Rectal smooth muscle tissue (tissue), 1 donor: ENCODE data around the gene ERBB4.

Source experiments
- H3K27ac ChIP-seq: one replicate; pipeline ENCODE4 v1.7.0; 2013; ENCODE audit warnings: low read depth, low read length, inconsistent platforms
- H3K27me3 ChIP-seq: one replicate; pipeline ENCODE4 v1.7.0; 2013; ENCODE audit warnings: low read length; ENCODE audit not compliant: control insufficient read depth, insufficient read depth
- H3K36me3 ChIP-seq: one replicate; pipeline ENCODE4 v1.7.0; 2013; ENCODE audit warnings: low read length; ENCODE audit not compliant: control insufficient read depth, insufficient read depth
- H3K4me1 ChIP-seq: one replicate; pipeline ENCODE4 v1.7.0; 2013; ENCODE audit warnings: low read length; ENCODE audit not compliant: control insufficient read depth, insufficient read depth
- H3K4me3 ChIP-seq: one replicate; pipeline ENCODE4 v1.7.0; 2013; ENCODE audit warnings: low read length
- H3K9ac ChIP-seq: one replicate; pipeline ENCODE4 v1.7.0; 2013; ENCODE audit warnings: low read length

ERBB4 gene

GRCh38 chr2:211329882-211330281 is 1208.7 kb downstream of the ERBB4 start:
- Histone ChIP-seq H3K36me3 (no peaks in the 10 kb centered on the region), H3K4me3 (no peak overlapping the region), H3K4me1 (no peaks in the 10 kb centered on the region), H3K9ac (no peak overlapping the region), H3K27ac (no peak overlapping the region), H3K27me3 (no peaks in the 10 kb centered on the region)

GRCh38 chr2:211329421-211329820 is 1209.2 kb downstream of the ERBB4 start:
- Histone ChIP-seq H3K4me1 (no peaks in the 10 kb centered on the region), H3K4me3 (no peak overlapping the region), H3K27ac (no peak overlapping the region), H3K9ac (no peak overlapping the region), H3K36me3 (no peaks in the 10 kb centered on the region), H3K27me3 (no peaks in the 10 kb centered on the region)

GRCh38 chr2:211328126-211328525 is 1210.5 kb downstream of the ERBB4 start:
- no peak overlapping the region for H3K27ac ChIP-seq
- no peak overlapping the region for H3K9ac ChIP-seq
- no peaks in the 10 kb centered on the region for H3K4me1 ChIP-seq
- H3K36me3 ChIP-seq, result no peaks in the 10 kb centered on the region
- H3K4me3 ChIP-seq, result no peak overlapping the region
- H3K27me3 ChIP-seq, result no peaks in the 10 kb centered on the region
